HL-60 (cell line): ENCODE results near the gene L3MBTL4.
"Not testable (repeated sequence)": the region's sequence is repeated elsewhere in the genome, so short reads cannot be mapped to it uniquely, and the experiment has no call there.

Source experiments
- DNase-seq, 2 experiments: peaks; one replicate each; pipeline ENCODE4 v3.0.0-alpha.2; 2010 to 2020; ENCODE audit warnings: low read depth in 1 of 2, low spot score in 1 of 2
- H3K27ac ChIP-seq: fragments of 250-450 bp; sonication (Bioruptor Pico); replicated peaks from 2 replicates; pipeline ENCODE4 v1.5.1; 2020; ENCODE audit warnings: mild to moderate bottlenecking, moderate library complexity
- H3K27me3 ChIP-seq: fragments of 250-450 bp; sonication (Bioruptor Pico); 2 replicates; pipeline ENCODE4 v1.5.1; 2021; ENCODE audit warnings: mild to moderate bottlenecking, moderate library complexity; ENCODE audit not compliant: insufficient read depth, poor library complexity, severe bottlenecking
- H3K4me3 ChIP-seq: replicated peaks from 2 replicates; pipeline ENCODE4 v1.5.1; 2011; ENCODE audit warnings: mild to moderate bottlenecking, control low read depth, low read length; ENCODE audit not compliant: insufficient read depth
- CTCF ChIP-seq: IDR thresholded peaks from one replicate; pipeline ENCODE4 v1.5.1; 2011; ENCODE audit warnings: low read length, control low read depth, inconsistent platforms; ENCODE audit not compliant: insufficient read depth
- GABPA ChIP-seq: IDR thresholded peaks from 2 replicates; pipeline ENCODE4 v1.6.1; 2012; ENCODE audit warnings: low read depth
- POLR2AphosphoS5 ChIP-seq: IDR thresholded peaks from 2 replicates; pipeline ENCODE4 v1.6.1; 2012; ENCODE audit warnings: low read depth
- REST ChIP-seq: IDR thresholded peaks from 2 replicates; pipeline ENCODE4 v1.6.1; 2012; ENCODE audit warnings: low read depth; ENCODE audit not compliant: insufficient replicate concordance
- SPI1 ChIP-seq: IDR thresholded peaks from 2 replicates; pipeline ENCODE4 v1.6.1; 2012; ENCODE audit warnings: low read depth, mild to moderate bottlenecking, borderline replicate concordance

L3MBTL4 gene

GRCh38 chr18:6194640-6195039 lies 220.1 kb downstream of the L3MBTL4 start:
- DNase-seq: no peak
- Histone ChIP-seq H3K27ac (no peak overlapping the region), H3K27me3 (no peaks in the 10 kb centered on the region), H3K4me3 (no peak overlapping the region)
- TF ChIP-seq GABPA (no peak), CTCF (no peak), SPI1 (no peak), REST (no peak), POLR2AphosphoS5 (no peak)

- DNase-seq, H3K27ac ChIP-seq, H3K27me3 ChIP-seq, H3K4me3 ChIP-seq: not testable (repeated sequence)
Observed at GRCh38 chr18:6185782-6186181, 228.9 kb downstream of the L3MBTL4 start.

GRCh38 chr18:6174983-6175745 lies 239.5 kb downstream of the L3MBTL4 start:
- no peak overlapping the region for H3K27ac ChIP-seq
- TF ChIP-seq CTCF (no peak), POLR2AphosphoS5 (no peak), GABPA (no peak), SPI1 (no peak), REST (no peak)
- H3K4me3 ChIP-seq: no peak overlapping the region
- H3K27me3 ChIP-seq: no peaks in the 10 kb centered on the region
- no peak for DNase-seq

GRCh38 chr18:6170604-6171003 lies 244.1 kb downstream of the L3MBTL4 start:
- Histone ChIP-seq H3K4me3 (no peak overlapping the region), H3K27me3 (no peaks in the 10 kb centered on the region), H3K27ac (no peak overlapping the region)
- TF ChIP-seq POLR2AphosphoS5 (no peak), SPI1 (no peak), GABPA (no peak), CTCF (no peak), REST (no peak)
- no peak for DNase-seq
